Myocyte (in vitro differentiated cells): Measurements from ENCODE around the gene CDK2AP2. TPM values are rescaled to one million over a fixed set of nuclear protein-coding genes. Genes with fewer than 3 reads are reported as not detected.
"Not testable (repeated sequence)": the region's sequence is repeated elsewhere in the genome, so short reads cannot be mapped to it uniquely, and the experiment has no call there.

Experiments
- DNase-seq: peaks from one replicate; pipeline ENCODE4 v3.0.0-alpha.2; 2012; ENCODE audit warnings: low read depth
- total RNA-seq: library from RNA; depleted of rRNA; stranded (reverse); fragments of >200 nt; gene quantifications from 2 replicates; pipeline ENCODE4 v1.2.3, GENCODE V29; 2014

The CDK2AP2 gene
- total RNA-seq, 1 donor from 2014 or later, result 48.4 TPM

DNA sequence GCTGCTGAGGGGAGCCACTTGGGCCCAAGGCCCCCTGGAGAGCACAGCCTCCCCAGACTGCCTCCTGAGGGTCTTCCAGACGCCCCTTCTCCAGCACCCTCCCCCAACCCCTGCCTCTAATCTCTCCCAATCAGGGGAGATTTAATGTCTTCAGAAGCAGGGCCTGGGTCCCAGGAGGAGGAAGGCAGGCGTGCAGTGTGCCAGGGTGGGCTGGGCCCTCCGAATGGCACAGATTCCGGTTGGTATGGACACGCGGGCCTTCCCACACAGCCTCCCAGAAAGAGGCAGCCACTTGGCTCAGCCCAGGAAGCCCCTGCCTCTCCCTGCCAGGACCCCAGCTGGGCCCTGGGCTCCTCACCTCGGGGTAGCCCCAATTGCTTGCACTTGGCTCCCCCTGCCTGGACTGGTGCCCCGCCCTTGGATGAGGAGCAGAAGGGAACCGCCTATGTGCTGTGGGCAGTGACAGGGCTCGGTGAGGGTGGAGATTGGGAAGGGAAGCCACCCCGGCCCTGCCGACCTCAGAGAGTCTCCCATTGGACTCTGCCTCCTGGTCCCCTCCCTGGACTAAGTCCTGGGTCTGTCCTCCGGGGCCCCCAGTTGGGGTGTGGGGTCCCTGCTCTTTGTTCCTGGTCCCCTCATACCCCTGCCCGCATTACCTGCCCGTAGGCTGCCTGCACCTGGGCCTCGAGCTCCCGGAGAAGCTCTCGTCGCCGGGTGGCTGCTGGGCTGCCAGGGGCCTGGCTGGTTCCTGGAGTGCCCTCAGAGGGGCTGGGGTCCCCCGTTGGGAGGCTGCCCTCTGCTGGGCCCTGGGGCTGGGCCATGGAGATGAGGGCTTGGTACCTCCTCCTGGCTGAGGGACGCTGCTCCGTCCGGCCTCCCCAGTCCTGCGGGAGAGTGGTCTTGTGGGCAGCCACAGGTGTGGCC lies 15.9 kb upstream of the CDK2AP2 start:
- DNase-seq, result no peak

DNA sequence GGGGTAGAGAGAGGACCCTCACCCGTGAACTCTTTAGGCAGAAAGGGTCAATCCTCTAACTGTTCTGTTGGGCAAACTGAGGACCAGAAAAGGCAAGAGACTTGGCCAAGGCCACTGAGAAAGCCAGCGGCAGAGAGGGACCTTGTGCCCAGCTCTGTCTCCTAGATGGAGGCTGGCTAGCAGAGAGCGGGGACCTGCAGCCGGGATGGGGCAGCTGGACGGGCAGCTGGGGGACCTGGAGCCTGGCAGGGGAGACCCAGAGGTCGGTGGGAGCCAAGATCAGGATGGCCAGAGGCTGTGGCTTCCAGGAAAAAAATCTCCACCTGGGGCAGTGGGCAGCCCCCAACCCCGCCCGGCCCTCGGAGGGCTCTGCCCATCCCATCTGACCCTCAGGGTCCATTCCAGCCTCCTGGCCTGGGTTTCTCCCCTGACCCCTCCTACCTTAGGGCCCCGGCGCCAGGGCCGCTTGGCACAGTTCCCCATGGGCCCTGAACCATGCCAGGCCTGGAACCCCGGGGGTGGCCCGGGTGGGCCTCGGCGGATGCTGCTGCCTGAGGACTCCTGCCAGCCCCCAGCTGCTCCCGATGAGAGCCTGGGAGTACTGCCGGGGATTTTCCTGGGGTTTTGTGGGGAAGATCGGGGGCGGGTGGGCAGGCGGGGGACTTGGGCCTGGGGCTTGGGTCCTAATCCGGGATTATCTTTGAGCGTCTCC lies 15.0 kb upstream of the CDK2AP2 start, which contains the start of gene CABP2:
TSS of gene CABP2 (minus strand) at position 603 of the 712 bp plus-strand sequence. CDS start at position 483, 120 bp downstream.
- no peak for DNase-seq

DNA sequence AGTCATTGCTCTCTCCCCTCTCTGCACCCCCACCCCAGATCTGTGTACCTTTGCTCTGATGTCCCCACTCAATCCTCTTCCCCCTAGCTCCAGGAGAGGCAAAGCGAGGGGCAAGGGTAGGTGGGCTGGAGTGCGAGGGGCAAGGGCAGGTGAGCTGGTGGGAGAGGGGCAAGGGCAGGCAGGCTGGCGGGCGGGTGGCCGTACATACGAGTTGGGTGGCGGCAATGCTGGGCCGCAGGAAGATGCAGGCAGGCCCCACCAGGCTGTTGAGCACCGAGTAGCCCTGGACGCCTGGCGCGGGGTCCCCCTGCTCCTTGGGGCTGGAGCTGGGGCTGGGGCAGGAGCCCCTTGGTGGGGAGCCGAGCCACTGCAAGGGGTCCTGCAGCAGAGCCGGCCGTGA lies 14.4 kb upstream of the CDK2AP2 start:
- DNase-seq, result no peak

DNA sequence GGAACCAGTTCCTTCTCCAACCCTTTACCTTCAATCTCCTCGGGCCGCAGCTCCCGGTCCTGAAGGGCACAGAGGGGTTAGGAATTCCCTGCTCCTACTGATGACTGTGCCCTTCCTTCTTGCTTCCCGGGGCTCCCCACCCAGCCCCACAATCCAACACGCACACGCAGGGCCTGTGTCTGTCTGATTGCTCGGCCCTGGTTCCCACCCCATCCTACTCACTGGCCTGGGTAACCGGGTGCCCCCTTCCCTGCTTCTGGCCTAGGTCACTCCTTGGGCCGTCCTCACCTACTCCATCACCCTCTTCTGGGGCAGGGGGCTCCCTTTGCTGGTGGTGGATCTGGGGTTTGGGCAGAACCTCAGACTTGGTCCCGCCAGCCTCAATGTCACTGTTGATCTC lies 14.0 kb upstream of the CDK2AP2 start:
- no peak for DNase-seq

DNA sequence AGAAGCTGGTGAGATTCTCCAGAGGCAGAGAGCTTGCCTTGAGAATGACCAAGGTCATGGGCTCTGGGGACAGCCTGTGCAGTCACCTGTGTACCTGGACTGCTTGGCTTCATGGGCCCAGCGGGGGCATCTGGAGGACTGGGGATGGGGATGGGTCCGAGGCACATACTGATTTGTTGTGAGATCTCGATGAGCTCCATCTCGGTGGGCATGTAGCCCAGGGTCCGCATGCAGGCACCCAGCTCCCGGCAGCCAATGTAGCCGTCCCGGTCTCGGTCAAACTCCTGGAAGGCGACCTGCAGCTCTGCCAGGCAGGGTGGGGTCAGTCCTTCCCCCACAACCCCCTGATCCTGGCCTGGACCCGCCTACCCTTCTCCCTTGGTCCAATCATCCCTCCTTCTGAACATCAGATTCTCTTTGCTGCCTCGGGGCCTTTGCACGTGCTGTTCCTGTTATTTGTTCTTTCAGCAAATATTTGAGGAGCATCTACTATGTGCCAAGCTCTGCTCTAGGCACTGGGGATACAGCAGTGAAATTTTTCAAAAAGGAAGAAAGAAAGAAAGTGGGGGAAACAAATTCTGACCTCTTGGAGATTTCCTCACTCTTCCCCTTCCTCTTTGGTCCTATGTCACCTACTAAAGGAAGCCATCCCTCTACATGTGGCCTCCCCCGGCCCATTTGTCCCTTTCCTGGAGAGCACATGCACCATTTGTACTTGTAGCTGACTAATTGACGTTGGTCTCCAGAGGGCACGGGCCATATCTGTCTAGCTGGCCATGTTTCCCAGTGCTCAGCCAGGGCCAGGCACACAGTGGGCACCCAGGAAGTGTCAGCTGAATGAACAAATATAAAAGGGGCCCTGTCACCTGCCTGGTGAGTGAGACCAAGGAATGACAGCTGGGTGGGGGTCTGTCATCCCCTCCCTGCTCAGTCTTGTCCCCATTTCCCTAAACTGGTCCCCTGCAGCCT lies 13.2 kb upstream of the CDK2AP2 start:
- DNase-seq, result no peak

- DNase-seq, result no peak
Measured at GRCh38 chr11:67519726-67520125, 11.8 kb upstream of the CDK2AP2 start.

DNA sequence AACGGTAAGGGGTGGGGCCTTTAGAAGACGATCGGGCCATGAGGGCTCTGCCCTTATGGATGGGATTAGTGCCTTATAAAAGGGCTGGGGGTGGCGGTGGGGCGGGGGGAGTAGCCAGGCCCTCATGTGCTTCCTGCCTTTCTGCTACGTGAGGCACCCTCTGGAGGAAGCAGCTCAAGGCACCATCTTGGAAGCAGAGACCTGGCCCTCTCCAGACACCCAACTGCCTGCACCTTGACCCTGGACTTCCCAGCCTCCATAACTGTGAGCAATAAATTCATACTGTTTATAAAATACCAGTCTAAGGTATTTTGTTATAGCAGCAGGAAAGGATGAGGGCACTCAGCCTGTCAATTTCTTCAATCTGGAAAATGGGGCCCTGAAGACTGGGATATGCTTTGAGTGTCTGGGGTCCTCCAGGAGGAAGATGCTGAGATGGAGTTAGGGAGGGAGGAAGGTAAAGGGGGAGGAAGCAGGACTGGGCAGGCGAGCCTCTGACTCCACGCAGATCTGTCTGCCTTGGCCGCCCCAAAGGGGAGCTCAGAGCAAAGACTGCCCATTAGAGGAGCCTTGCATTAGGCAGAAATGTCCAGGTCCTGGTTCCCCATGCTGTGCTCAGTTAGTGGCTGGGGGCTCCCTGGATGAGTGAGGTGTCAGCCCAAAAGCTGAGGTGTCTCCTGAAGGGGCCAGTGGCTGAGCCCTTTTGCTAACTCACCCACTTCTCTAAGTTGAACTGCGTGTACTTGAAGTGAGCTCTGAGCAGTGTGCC lies 10.0 kb upstream of the CDK2AP2 start:
- DNase-seq, result no peak

- no peak for DNase-seq
Measured at GRCh38 chr11:67516806-67517205, 8.8 kb upstream of the CDK2AP2 start.

- no peak for DNase-seq
Measured at GRCh38 chr11:67514116-67514515, 6.2 kb upstream of the CDK2AP2 start.

DNA sequence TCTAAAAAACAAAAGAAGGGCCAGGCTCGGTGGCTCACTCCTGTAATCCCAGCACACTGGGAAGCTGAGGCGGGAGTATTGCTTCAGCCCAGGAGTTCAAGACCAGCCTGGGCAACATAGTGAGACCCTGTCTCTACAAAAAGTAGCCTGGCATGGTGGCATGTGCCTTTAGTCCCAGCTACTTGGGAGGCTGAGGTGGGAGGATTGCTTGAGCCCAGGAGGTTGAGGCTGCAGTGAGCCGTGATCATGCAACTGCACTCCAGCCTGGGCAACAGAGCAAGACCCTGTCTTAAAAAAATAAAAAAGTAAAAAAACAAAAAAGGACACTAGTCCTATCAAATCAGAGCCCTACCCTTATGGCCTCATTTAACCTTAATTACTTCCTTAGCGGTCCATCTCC lies 3.6 kb upstream of the CDK2AP2 start:
- DNase-seq, result not testable (repeated sequence)

DNA sequence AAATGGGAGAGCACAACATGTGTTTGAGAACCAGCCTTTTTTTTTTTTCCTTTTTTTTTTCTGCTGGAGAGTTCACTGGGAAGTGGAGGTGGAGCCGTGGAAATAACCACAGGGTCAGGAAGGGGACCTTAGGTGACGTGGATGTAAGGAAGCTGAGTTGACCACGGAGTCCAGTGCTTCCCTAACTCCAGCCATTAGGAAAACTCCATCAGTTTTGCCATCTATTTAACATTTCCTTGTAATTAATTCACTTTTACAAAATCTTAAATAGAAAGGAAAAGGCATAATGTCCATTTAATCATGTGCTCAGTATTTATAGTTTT lies 2.0 kb upstream of the CDK2AP2 start:
- no peak for DNase-seq

DNA sequence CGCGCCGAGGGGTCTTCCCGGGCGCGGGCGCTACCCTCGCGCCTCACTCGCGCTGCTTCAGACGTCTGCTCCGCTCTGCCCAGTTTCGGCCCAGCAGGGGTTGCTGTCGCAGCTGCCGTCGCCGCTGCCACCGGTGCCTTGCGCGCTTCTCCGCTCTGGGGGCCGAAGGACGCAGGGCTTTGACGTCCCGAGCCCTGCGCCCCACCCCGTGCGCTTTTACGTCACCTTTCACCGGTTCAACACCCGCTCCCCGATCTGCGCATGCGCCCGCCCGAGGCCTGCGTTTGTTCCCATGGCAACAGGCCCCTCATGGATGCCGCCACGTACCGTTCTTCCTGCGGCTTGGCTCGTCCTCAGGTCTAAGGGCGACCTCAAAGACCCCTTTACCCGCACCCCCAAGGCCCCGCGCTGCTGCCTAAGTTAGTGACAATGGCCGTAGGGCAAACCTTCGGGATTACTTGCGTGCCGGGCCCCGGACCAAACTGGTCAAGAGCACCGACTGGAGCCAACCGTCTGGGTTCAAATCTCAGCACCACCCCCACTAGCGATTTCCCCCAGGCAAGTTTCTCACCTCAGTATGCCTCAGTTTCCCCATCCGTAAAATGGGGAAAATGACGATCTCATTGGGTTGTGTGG lies 642 bp upstream of the CDK2AP2 start:
- DNase-seq, result peak; percentile 98

GRCh38 chr11:67507242-67507863 lies 609 bp downstream of the CDK2AP2 start:
- DNase-seq, result no peak

GRCh38 chr11:67506426-67507051 lies 1.4 kb downstream of the CDK2AP2 start:
- DNase-seq, result no peak

- peak; percentile 97 for DNase-seq
Measured at GRCh38 chr11:67505605-67506396, 2.2 kb downstream of the CDK2AP2 start.

- DNase-seq, result peak; percentile 63
Measured at GRCh38 chr11:67504950-67505581, 2.9 kb downstream of the CDK2AP2 start, which contains the start of gene PITPNM1. PITPNM1 (minus strand) TSS chr11:67505363; CDS start chr11:67504180, 1,183 bp downstream.
